ENCODE results near the gene SNAPIN. TPM values are rescaled to one million over a fixed set of nuclear protein-coding genes. Genes with fewer than 3 reads are reported as not detected.

Gene SNAPIN
- polyA plus RNA-seq, 3 donors from 2014 or later, result 95.8 to 106 (median 96.0) TPM

DNA sequence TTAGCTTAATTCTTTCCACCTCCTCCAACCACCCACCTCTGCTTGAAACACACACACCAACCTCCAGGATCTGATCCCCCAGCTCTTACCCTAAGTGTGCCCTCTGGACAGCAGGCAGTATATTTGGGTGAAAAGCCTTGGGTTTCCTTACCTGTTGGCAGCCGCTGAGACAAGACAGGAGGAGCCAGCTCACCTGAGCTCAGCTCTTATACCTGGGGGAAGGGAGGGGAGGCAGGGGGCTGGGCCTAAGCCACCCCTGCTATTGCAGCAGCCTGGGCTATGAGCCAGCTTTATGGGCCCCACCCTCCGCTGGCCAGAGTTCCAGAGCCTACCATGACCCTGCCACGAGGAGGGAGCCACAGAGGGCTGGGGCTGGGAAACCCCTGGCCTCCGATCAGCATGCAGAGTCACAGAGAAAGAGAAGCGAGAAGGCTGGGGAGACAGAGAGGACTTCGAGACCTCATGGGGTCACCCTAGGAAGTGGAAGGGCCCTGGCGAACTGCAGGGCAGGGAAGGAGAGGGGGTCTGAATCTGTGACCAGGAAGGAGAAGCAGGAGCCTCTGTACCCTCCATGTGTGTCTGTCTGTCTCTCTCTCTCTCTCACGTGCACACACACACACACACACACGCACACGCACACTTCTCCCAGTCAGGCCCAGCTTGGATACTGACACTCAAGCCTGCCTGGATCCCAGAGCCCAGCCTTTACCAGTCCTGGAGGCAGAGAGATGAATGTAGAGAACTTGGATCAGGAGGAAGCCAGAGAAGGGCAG is 42.2 kb upstream of the SNAPIN start, which contains the start of gene S100A14:
Gene S100A14 (minus strand): TSS at position 182 of the 773 bp plus-strand sequence. CDS start 467 bp downstream, outside the sequence.
- H3K4me1 Mint-ChIP-seq, result peaks cover 0 to 3% of the 10 kb centered on the region in 2 donors
- DNase-seq, result no peak
- H3K4me3 Mint-ChIP-seq, result no peak within 1 kb of the TSS
- H3K27me3 Mint-ChIP-seq (ENCODE audit: low read depth in 3 of 3), result peaks cover 0 to 6% (median 2%) of the 10 kb centered on the region in 3 donors
- H3K27ac Mint-ChIP-seq, result no peak within 1 kb of the TSS
- H3K9me3 Mint-ChIP-seq, result no peaks in the 10 kb centered on the region
- no peaks in the 10 kb centered on the region for H3K36me3 Mint-ChIP-seq

DNA sequence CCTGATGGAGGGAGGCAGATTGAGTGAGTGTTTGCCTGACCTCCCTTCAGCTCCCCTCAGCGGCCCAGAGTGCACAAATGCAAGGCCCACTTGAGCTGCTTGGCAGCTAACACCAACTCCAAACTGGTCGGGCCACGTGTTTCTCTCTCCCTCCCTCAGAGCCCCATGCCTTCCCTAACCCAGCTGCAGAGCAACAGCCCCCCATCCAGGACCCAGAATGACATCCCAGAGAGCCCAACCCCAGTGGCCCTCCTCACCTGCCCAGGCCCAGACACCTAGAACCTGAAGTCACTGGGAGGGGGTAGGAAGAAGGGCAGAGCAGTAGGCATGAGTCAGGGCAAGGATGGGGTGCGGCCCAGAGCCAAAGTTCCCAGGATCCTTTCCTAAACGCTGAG is 41.6 kb upstream of the SNAPIN start:
- peaks cover 0 to 3% of the 10 kb centered on the region in 2 donors for H3K4me1 Mint-ChIP-seq
- H3K27ac Mint-ChIP-seq, result no peak overlapping the region
- H3K9me3 Mint-ChIP-seq, result no peaks in the 10 kb centered on the region
- H3K4me3 Mint-ChIP-seq, result no peak overlapping the region
- H3K27me3 Mint-ChIP-seq (ENCODE audit: low read depth in 3 of 3), result peaks cover 0 to 6% (median 2%) of the 10 kb centered on the region in 3 donors
- H3K36me3 Mint-ChIP-seq, result no peaks in the 10 kb centered on the region
- DNase-seq, result no peak

DNA sequence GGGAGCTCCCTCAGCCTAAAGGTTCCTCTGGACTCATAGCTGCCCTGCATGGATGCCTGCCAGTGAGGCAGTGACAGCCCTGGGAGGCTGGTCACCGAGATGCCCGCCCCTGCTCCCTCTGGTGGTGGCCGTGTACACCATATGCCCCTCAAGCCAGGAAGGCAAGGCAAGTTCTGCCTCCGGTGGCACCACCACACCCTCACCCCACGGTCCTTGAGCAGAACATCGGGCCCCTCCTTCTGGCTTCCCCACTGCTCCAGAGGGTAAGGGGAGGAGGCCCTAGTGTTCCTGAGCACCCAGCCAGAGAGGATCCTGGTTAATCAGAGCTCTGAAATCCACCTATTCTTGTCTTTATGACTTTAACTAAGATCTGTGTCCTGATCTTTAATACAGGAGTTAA is 40.8 kb upstream of the SNAPIN start:
- Mint-ChIP-seq H3K27me3 (ENCODE audit: low read depth in 3 of 3) (peaks cover 0 to 7% (median 2%) of the 10 kb centered on the region in 3 donors), H3K4me1 (peaks cover 0 to 3% of the 10 kb centered on the region in 2 donors), H3K9me3 (no peaks in the 10 kb centered on the region), H3K27ac (no peak overlapping the region), H3K36me3 (no peaks in the 10 kb centered on the region), H3K4me3 (no peak overlapping the region)
- peak in 2 of 3 donors; percentile 53 to 54 for DNase-seq

DNA sequence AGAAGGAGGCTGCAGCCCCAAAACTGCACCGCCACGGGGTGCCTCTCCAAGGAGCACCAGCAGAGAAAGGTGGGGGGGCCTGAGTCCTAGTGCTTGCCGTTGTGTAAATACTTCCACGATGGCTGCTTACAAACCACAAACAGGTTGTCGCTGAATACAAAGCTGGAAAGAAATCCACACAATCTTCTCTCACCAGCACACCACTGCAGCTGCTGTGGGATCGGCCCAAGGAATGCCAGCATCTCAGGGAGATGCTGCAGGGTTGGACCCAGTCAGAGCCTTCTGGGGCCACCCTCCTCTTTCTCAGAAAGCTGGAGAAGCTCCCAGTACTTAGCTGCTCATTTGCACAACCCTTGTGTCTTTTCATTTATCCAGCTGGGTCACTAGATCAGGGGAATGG is 39.3 kb upstream of the SNAPIN start:
- Mint-ChIP-seq H3K36me3 (peaks cover 0 to 6% (median 0%) of the 10 kb centered on the region in 3 donors), H3K27ac (no peak overlapping the region), H3K9me3 (no peaks in the 10 kb centered on the region), H3K4me1 (peaks cover 0 to 3% of the 10 kb centered on the region in 2 donors), H3K27me3 (ENCODE audit: low read depth in 3 of 3) (peaks cover 2 to 5% (median 2%) of the 10 kb centered on the region in 3 donors), H3K4me3 (no peak overlapping the region)
- no peak for DNase-seq

DNA sequence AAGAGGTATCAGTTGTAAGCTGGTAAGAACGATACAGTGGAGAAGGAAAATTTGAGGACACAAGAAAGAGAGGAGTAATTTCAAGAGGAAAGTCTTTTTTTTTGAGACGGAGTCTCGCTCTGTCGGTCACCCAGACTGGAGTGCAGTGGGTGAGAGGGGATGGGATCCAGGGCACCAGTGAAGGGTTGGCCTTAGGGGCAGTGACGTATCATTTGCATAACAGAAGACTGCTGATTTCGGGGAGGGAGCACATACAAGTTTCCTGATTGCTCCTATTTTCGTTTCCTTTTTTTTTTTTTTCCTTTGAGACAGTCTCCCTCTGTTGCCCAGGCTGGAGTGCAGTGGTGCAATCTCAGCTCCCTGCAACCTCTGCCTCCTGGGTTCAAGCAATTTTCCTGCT is 35.4 kb upstream of the SNAPIN start:
- no peak for DNase-seq
- Mint-ChIP-seq H3K27me3 (ENCODE audit: low read depth in 3 of 3) (peaks cover 0 to 6% (median 4%) of the 10 kb centered on the region in 3 donors), H3K36me3 (peaks cover 0 to 8% (median 0%) of the 10 kb centered on the region in 3 donors), H3K27ac (no peak overlapping the region), H3K9me3 (no peaks in the 10 kb centered on the region), H3K4me3 (no peak overlapping the region), H3K4me1 (peaks cover 6 to 19% of the 10 kb centered on the region in 2 donors)

DNA sequence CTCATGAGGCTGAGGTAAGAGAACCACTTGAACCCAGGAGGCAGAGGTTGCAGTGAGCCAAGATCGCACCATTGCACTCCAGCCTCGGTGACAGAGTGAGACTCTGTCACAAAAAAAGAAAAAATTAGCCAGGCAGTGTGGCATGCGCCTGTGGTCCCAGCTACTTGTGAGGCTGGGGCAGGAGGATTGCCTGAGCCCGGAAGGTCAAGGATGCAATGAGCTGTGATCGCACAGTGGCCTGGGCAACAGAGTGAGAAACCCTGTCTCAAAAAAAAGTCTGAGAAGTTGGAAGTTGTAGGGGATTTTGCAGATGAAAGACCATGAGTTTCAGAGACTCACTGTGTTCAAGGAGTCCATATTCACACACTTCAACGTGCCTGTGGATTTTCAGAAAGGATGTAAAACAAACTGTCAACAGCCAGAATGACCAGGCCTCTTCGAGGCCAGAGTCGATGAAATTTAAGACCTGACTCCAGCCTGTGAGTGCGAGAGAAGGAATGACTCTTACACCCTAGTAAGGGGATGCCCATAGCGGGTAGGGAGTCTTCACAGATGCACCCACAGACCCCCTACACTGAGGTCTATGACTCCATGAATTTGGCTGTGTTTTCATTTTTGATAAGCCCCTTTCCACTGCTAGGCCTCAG is 33.4 kb upstream of the SNAPIN start:
- Mint-ChIP-seq H3K9me3 (no peaks in the 10 kb centered on the region), H3K27me3 (ENCODE audit: low read depth in 3 of 3) (peaks cover 0 to 10% (median 5%) of the 10 kb centered on the region in 3 donors), H3K27ac (no peak overlapping the region), H3K4me3 (no peak overlapping the region), H3K4me1 (peaks cover 6 to 19% of the 10 kb centered on the region in 2 donors), H3K36me3 (peaks cover 0 to 8% (median 0%) of the 10 kb centered on the region in 3 donors)
- no peak for DNase-seq

DNA sequence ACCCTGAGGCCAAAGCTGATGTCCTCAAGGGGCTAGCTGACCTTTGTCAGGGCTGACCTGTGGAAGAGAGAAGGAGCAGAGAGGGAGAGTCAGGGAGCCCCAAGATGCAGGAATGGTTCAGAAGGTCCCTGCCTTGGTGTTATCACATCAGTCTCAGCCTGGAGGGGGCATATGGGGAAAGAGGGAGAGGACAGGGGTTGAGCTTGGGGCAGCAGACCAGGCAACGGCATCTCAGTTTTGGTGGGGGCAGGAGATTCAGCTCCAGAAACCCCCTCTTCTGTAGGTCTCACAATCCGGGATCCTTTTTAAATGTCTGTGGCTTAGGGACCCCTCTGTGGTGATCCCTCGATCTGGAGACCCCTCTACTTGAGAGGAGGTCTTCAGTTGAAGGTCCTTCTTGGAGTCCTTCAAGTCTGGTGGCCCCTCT is 32.0 kb upstream of the SNAPIN start:
- Mint-ChIP-seq H3K4me3 (peak overlapping the region in 1 of 5 donors; percentile 69), H3K9me3 (no peaks in the 10 kb centered on the region), H3K27ac (peak overlapping the region in 1 of 6 donors; percentile 49), H3K4me1 (peaks cover 6 to 19% of the 10 kb centered on the region in 2 donors), H3K36me3 (peaks cover 0 to 8% (median 0%) of the 10 kb centered on the region in 3 donors), H3K27me3 (ENCODE audit: low read depth in 3 of 3) (peaks cover 0 to 9% (median 5%) of the 10 kb centered on the region in 3 donors)
- DNase-seq, result no peak

DNA sequence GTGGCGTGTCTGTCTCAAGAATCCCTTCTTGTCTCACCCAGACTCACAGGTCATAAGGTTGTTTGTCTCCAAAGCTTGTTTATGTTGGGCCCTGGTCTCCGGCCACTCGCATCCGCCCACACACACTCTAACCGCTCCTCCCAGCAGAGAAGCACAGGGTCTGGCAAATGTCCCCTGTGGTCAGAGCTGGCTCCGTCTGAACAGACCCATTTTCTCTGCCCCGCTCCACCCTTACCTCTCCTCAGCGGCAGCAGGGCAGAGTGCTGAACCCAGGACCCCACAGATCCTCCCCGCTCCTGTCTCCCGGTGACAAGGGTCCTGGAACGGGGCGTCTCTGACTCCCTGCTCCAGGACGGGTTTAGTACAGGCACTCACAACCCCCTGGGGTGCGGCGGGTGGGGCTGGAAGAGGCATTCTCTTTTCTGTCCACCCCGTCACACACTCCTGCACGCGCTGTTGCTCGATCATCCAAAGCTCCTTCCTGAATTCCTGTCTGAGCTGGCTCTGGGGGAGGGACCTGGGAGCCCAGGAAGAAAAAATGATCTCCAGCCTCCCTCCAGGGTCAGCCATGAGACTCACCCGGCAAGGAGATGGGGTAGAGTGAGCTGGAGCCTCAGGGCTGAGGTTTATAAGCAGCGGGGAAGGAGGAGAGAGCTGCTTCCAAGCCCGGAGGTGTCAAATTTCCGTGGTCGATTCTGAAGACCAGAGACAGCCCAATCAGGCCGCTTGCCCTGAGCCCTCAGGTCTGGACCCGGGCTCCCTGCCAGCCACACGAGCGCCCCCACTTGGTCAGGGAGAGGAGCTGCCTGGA is 31.4 kb upstream of the SNAPIN start, which contains the start of gene S100A13:
Gene S100A13 (minus strand): TSS at position 602 of the 811 bp plus-strand sequence. CDS start 1,033 bp downstream, outside the sequence.
- H3K4me3 Mint-ChIP-seq, result peak within 1 kb of the TSS in 3 of 5 donors; percentile 28 to 69 (median 42)
- H3K4me1 Mint-ChIP-seq, result peaks cover 6 to 19% of the 10 kb centered on the region in 2 donors
- H3K27me3 Mint-ChIP-seq (ENCODE audit: low read depth in 3 of 3), result peaks cover 0 to 9% (median 5%) of the 10 kb centered on the region in 3 donors
- peak in 1 of 3 donors; percentile 36 for DNase-seq
- H3K27ac Mint-ChIP-seq, result peak within 1 kb of the TSS in 1 of 6 donors; percentile 49
- no peaks in the 10 kb centered on the region for H3K9me3 Mint-ChIP-seq
- H3K36me3 Mint-ChIP-seq, result peaks cover 0 to 8% (median 0%) of the 10 kb centered on the region in 3 donors

DNA sequence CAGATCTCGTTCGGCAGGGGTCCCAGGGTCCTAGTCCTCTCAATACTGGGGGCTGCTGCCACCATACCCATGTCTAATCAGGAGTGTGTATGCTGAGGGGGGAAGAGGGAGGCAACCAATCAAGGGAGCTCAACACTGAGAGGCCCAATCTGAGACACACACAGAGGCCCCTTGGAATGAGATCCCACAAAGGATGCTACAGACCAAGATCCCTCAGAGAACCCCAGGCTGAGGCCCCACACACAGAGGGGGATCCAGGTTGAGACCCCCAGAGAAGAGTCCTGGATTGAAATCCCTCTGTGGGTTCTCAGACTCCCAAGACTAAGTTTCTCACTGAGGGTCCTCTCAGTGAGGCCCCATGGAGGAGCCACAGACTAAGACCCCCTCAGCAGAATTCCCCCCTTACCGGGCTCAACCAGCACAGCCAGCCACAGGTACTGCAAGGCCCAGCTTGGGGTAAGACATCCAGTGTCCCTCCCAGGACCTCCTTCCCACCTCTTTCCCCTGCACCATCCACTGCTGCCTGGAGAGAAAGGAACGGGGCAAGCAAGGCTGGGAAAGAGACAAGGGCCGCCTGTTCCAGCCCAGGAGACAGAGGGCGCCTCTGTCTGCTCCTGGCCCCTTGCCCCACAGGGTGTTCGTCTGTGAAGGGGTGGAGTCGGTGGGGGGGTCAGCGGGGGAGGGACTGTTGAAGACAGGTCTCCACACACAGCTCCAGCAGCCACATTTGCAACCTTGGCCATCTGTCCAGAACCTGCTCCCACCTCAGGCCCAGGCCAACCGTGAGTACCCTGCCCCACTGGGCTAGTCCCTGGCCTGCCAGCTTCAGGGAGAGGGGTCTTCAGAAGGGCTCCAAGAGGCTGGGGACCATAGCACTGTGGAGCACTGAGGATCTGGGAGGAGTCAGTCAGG is 30.5 kb upstream of the SNAPIN start, which contains the start of gene S100A1:
Gene S100A1 (plus strand): TSS at position 720 of the 912 bp plus-strand sequence. CDS start 2,088 bp downstream, outside the sequence.
- Mint-ChIP-seq H3K36me3 (peaks cover 0 to 8% (median 0%) of the 10 kb centered on the region in 3 donors), H3K9me3 (no peaks in the 10 kb centered on the region), H3K4me1 (peaks cover 6 to 21% of the 10 kb centered on the region in 2 donors), H3K27ac (peak within 1 kb of the TSS in 1 of 6 donors; percentile 49), H3K4me3 (peak within 1 kb of the TSS in 2 of 5 donors; percentile 42 to 69), H3K27me3 (ENCODE audit: low read depth in 3 of 3) (peaks cover 0 to 6% (median 5%) of the 10 kb centered on the region in 3 donors)
- no peak for DNase-seq

DNA sequence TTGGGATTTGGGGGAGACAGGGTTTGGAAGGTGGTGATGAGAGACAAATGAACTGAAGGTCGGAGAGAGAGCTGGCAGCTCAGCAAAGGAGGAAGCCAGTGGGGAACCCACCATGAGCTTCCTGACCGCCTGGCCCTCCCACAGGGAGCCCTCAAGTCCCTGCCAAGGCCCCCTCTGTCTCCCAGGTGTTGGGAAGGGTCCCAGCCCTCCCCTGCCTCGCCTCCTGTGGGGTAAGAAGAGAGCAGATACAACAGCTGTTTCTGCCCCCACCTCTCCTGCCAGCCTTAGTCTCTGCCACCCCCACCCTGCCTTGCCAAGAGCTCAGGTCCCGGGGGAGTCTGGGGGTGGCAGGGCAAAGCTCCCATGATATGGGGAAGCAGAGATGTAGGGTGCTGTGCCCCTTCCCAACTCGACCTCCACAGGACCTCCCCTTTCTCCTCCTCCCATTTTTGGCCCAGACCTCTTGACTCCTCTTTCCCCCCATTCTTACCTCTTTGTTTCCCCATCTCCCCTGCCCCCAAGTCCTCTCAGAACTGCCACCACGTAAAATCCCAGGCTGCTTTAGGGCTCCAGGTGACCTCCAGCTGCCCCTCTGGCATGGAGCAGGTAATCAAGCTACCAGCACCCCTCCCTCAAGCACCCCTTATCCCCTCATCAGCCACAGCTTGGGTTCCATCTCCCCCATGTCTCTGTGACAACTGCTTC is 29.7 kb upstream of the SNAPIN start:
- peaks cover 0 to 6% (median 0%) of the 10 kb centered on the region in 3 donors for H3K36me3 Mint-ChIP-seq
- no peak overlapping the region for H3K4me3 Mint-ChIP-seq
- H3K4me1 Mint-ChIP-seq, result peaks cover 13 to 29% of the 10 kb centered on the region in 2 donors

DNA sequence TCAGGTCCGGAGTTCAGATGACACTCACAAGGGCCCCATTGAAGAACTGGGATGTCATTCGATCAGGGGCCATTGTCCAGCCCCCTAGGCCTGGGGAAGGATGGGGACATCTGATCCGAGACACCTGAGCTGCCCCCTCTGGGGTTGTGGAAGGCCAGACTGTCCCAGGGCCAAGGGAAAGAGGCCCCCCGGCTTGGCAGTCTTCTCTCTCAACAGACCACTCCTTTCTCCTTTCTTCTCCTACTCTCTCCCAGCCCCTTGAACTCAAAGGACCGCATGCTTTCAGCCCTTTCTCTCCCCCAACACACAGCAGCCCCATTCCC is 29.2 kb upstream of the SNAPIN start:
- DNase-seq, result no peak
- Mint-ChIP-seq H3K4me3 (no peak overlapping the region), H3K36me3 (peaks cover 0 to under 1% (median 0%) of the 10 kb centered on the region in 3 donors), H3K4me1 (peaks cover 16 to 34% of the 10 kb centered on the region in 2 donors), H3K9me3 (no peaks in the 10 kb centered on the region), H3K27ac (no peak overlapping the region), H3K27me3 (ENCODE audit: low read depth in 3 of 3) (peaks cover 4 to 13% (median 13%) of the 10 kb centered on the region in 3 donors)

More for the DNA sequence above, 29.7 kb upstream of the SNAPIN start:
- no peak for DNase-seq
- peaks cover 1 to 10% (median 8%) of the 10 kb centered on the region in 3 donors for H3K27me3 Mint-ChIP-seq (ENCODE audit: low read depth in 3 of 3)
- no peaks in the 10 kb centered on the region for H3K9me3 Mint-ChIP-seq
- no peak overlapping the region for H3K27ac Mint-ChIP-seq

DNA sequence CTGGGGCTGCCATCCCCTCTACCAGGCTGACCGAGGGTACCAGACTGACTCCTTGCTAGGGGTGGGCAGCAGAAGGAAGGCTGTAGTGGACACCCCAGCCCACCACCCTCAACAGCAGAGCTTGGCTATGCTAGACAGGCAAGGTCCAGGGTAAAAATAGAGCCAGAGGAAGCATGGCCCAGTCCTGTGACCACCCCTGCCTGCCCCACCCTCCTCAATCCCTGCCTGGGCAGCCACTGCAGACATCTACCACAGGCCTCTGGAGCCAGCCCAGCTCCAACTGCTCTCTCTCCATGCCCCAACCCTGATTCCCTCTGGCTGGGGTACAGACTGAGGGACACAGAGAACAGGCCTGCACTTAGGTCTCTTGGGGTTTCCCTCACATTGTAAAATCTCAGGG is 28.5 kb upstream of the SNAPIN start:
- Mint-ChIP-seq H3K27ac (no peak overlapping the region), H3K27me3 (ENCODE audit: low read depth in 3 of 3) (peaks cover 4 to 16% (median 13%) of the 10 kb centered on the region in 3 donors), H3K4me3 (no peak overlapping the region), H3K9me3 (no peaks in the 10 kb centered on the region), H3K4me1 (peaks cover 21 to 40% of the 10 kb centered on the region in 2 donors), H3K36me3 (no peaks in the 10 kb centered on the region)
- no peak for DNase-seq

Data from immature natural killer cell (primary cell).